GM18520 (cell line): ENCODE measurements around the gene JMJD8.
A peak's percentile ranks its signal among the peaks of the same experiment; 100 is the strongest.

ENCODE experiments used
- ATAC-seq: cut with Tn5 transposase; IDR thresholded peaks from one replicate; pipeline ENCODE4 v1.9.1; 2021; ENCODE audit not compliant: unreplicated experiment

The JMJD8 gene, protein sequence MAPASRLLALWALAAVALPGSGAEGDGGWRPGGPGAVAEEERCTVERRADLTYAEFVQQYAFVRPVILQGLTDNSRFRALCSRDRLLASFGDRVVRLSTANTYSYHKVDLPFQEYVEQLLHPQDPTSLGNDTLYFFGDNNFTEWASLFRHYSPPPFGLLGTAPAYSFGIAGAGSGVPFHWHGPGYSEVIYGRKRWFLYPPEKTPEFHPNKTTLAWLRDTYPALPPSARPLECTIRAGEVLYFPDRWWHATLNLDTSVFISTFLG

DNA sequence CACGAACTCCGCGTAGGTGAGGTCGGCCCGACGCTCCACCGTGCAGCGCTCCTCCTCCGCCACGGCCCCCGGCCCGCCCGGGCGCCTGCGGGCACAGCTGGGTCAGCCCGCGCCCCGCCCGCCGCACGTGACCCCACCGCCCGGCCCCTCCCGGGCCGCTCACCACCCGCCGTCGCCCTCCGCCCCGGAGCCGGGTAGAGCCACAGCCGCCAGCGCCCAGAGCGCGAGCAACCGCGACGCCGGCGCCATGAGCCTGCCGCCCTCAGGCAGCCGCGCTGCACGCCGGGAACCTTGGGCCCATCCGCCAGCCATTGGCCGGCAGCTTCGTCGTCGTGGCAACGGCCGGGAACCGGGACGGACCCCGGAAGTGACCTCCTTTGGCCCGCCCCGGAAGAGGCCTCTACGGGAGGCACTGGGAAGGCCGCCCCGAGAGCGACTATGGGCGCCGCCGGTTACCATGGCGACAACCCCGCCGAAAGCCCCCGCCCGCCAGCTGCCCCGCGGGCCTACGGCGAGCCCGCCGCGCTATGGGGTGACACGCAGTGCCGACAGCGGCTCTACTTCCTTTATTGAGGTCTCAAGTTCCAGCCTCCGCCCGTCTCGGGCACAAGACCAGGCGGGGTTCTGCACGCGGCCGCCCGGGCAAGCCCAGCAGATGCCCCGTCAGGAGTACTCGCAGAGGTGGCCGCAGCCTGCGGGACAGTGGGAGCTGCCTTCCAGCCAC is at the start of gene JMJD8:
Gene JMJD8, minus strand, starts transcription at position 264 of the 724 bp plus-strand sequence. Its CDS starts 15 bp downstream, at position 249.
- ATAC-seq: peak; percentile 70

DNA sequence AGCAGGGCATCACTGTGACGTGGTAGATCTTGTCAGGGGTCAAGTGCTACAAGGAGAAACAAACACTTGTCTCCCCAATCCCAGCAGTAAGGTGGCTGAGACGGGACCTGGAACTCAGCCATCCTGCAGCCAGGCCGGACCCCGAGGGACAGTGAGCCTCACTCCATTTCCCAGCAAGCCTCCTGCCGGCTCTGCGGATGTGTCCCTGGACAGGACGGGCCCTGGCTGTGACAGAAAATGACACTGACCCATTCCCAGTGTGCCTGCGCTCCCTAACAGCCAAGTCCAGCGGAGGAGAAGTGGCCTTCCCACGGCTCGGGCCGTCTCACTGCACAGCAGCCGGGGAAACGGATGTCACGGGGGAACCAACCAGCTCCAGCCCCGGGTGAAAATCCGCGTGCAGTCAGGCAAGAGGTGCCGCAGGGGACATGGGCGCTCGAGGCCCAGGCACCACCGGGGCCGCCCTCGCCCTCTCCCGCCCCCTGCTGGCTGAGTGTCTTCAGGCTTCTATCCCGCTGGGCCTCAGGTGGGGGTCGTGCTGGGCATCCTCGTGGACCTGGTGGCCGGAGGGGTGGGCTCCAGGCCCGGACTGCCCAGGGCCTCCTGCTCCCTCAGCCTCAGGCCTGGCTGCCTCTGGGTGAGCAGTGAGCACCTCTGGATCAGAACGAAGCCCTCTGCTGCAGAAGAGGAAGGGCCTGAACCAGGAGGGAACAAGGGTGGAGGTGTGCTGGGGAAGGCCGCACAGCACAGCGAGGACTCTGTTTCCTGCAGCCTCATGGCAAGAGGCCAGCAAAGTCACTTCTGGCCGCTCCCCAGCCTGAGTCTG is 49.5 kb upstream of the JMJD8 start:
- no peak for ATAC-seq

DNA sequence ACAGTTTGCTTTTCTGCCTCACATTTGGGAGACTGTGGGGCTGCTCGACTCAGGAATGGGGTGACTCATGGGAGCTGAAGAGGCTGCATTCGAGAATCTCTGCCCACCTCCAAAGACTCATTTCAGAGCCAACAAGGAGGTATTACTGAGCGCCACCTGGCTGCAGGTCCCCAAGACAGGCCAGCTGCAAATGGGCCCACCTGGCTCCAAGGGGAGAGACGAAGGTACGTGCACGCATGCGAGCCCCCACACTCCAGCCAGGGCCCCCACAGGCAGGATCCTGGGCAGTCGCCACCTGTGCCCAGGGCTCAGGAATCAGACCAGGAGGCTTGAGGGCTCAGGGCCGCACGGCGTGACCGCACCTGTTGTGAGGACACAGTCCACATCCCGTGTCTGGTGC is 48.8 kb upstream of the JMJD8 start:
- ATAC-seq: no peak

DNA sequence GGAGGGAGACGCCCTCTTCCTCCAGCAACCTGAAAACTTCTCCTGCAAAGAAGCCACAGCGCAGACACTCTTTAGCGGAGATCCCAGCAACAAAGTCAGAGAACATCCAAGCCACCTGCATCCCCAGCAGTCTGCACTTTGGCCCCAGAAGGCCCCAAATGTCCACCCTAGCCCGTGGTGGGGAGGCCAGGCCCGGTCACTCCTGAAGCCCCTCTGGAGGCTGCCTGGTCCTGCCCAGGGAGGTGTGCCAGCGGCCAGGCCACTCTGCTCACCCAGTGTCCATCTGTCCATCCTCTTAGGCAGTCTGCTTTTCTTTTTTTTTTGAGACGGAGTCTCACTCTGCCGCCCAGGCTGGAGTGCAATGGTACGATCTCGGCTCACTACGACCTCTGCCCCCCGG is 48.2 kb upstream of the JMJD8 start:
- no peak for ATAC-seq

DNA sequence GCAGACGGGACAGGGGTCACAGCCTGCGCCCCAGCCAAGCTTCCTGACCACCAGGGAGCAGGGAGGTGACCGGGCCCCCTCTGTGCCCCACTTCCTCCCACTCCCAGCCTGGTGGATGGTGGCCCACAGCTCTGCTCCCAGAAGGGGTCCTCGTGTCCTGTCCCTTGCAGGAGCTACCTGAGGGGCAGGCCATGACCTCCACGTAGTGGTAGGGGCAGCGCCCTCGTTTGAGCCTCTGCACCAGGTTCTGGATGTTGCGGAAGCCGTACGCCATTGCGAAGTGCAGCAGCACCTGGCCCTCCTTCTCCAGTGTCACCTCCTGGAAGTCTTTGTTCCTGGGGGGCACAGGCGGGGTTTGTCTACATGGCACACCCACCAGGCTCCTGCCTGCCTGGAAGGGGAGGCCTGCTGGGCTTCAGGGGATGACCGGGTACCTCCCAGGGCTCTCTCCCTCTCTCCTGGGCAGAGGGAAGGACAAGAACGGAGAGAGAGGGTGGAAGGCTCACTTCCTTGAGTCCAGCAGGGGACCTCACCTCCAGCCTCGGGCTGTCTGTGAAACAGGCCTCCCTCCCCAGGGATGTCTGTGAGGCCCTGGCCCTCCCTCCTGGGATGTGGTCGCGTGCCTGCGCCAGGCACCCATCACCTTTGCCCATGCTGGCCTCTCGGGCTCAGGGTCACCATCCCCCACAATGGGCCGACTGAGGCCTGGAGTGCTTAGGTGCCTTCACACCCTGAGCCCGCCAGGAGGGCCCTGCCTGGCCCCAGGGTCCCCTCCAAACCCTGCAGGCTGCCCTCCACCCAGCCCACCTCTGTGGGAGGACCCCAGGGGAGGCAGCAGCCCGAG is 46.8 kb upstream of the JMJD8 start:
- ATAC-seq: no peak

DNA sequence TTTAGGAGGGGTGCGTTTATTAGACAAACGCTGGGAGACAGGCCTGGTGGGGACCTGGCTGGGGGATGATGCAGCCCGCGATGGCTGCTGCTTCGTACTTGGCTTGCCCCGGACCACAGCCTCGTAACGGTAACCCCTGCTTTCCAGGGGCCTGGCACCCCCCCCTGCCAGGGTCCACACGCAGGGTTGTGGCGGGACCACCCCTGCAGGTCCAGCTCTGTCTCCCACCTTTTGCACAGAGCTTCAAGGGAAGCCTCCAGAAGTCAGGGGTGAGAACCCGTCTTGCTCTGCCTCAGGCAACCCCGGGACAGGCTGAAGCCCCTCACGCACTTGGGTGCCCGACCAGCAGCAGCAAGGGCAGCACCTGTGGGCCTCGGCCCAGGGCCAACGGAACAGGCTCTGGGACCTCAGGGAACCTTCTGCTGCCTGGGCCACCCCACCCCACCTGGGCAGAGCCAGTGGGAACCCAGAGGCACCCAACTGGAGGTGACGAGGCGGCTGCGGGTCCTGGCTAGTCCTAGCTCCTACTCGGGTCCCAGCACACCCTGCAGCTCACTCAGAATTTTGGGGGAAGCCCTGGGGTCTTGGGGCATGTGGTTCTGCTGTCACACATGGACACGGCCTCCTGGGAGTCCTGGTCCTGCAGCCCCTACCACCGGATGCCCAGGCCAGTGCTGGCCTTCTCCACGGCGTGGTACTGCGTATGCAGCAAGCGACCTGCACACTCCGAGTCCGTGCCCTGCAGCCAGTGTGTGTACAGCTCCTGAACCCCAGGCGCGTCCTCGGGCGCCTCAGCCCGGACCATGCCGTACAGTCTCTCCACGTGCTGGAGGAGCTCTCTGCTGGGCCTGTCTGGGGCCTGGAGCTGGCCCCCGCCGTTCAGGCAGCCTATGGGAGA is 45.9 kb upstream of the JMJD8 start:
- no peak for ATAC-seq

DNA sequence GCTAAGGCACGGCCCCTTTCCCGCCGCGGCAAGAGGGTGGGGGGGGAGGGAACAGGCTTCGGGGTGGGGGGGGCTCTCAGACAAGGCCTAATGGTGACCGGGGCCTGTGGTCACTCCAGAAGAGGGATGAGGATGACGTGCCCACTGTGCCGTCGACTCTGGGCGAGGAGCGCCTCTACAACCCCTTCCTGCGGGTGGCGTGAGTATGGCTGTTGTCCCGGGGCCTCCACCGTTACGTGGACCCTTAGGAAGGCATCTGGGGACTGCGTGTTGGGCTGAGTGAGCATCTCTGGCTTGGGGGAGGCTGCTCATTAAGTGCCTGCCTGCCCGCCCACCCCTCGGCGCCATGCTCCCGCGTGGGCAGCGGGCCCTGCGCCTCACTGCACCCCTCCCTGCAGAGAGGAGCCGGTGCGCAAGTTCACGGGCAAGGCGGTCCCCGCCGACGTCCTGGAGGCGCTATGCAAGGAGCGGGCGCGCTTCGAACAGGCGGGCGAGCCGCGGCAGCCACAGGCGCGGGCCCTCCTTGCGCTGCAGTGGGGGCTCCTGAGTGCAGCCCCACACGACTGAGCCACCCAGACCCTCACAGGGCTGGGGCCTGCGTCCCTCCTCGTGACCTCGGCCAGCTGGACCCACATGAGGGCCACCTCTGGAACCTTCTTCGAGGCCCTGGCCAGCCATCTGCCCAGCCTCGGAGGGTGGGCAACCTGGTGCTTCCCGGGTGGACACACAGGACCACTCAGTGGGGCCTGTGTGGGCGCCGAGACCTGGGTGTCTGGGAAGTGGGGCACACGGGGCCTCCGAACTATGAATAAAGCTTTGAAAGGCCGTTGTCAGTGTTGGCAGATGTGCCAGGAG is 45.0 kb upstream of the JMJD8 start:
- ATAC-seq: no peak

DNA sequence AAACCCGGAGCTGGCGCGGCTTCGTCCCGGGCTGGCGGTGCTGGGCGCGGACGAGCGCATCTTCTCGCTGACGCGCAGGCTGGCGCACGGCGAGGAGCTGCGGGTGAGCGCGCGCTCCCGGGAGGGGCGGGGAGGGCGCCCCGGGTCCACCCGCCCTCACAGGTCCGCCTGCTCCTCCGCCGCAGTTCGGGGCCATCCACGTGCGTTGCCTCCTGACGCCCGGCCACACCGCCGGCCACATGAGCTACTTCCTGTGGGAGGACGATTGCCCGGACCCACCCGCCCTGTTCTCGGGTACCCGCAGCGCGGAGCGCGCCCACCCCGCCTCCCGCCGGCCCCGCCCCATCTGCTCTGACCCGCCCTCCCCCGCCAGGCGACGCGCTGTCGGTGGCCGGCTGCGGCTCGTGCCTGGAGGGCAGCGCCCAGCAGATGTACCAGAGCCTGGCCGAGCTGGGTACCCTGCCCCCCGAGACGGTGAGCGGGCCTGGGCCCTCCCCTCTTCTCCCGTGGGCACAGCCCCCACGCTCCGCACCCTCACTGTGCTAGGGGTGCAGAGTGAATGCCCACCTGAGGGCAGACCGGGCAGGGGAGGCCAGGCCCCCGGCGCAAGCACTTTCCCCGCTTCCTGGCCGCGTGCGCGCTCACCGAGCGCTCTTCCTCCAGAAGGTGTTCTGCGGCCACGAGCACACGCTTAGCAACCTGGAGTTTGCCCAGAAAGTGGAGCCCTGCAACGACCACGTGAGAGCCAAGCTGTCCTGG is 44.2 kb upstream of the JMJD8 start:
- ATAC-seq: peak; percentile 31

DNA sequence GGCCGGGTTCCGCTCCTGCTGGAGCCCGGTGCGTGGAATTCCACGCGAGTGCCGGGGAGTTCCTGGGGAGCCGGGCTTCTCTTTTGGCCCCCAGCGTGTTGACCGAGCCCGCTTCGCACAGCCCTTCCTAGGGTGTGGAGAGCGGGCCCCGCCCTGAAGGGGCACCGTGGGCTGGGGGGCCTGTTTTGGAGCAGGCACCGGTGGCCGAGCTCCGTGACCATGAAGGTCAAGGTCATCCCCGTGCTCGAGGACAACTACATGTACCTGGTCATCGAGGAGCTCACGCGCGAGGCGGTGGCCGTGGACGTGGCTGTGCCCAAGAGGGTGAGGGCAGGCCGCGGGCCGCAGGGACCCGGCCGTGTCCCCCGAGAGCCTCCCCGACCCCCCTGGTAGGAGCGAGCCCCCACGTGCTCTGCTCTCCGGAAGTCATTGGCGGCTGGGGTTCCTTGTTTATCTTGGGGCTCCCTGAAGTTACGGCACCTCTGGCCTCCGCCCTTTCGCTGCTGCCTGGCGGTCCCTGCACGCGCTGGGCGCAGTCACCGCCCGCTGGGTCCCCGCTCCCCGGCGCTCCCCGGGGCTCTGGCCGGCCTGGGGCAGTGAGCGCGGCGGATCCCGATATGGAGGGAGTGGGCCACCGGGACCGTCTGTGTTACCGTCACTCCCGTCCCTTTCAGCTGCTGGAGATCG is 43.3 kb upstream of the JMJD8 start:
- no peak for ATAC-seq

DNA sequence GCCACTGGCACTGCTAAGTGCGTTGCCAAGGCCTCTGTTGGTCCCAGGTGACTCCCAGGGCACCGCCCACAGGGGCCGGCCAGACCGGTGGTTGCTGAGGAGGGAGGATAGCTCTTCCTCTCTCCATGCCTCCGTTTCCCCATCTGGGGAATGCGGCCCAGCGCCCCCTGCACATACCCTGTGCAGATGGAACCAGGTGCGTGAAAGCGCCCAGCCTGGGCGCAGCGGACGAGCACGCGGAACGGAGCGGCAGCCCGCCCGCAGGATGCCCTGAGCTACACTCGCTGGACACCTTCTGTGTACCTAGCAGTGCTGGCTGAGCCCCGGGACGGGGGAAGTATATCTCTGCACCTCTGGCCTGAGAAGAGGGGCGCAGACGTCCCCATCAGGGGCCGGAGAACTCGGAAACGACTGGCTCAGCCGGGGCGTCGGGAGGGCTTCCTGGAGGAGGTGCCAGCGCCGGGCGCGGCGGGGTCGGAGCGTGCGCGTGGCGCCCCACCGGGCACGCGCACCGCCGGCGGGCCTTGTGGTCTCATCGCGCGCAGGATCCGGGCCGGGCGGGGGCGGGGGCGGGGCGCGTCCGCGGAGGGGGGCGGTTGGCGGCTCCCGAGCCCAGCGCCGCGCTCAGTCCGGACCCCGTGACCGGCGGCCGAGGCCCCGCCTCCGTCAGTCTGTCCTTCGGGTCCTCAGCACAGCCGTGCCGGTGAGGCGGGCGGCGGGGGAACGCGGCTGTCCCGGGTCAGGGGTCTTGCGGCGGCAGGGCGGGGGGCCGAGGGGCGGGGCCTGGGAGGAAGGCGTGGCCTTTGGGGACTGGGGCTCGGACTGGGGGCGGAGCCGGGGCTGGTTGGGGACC is 42.5 kb upstream of the JMJD8 start, which contains the start of the genes CCDC78 and HAGHL:
Gene CCDC78, minus strand, starts transcription at position 6 of the 853 bp plus-strand sequence. CDS start 76 bp downstream, outside the sequence.
Gene HAGHL, plus strand, starts transcription at position 669 of the 853 bp plus-strand sequence. CDS start 404 bp downstream, outside the sequence.
- no peak for ATAC-seq

DNA sequence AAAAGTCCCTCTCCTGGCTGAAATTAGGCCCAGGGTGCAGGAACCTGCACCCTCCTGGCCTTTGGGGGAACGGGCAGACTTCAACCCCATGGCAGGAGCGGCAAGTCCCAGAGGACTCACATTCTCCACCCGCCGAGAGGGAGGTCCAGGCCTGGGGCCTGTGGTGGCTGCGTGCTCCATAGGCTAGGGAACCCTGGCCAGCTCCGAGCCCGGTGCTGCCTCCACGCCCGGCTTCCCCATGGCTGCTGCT is 42.0 kb upstream of the JMJD8 start:
- no peak for ATAC-seq

DNA sequence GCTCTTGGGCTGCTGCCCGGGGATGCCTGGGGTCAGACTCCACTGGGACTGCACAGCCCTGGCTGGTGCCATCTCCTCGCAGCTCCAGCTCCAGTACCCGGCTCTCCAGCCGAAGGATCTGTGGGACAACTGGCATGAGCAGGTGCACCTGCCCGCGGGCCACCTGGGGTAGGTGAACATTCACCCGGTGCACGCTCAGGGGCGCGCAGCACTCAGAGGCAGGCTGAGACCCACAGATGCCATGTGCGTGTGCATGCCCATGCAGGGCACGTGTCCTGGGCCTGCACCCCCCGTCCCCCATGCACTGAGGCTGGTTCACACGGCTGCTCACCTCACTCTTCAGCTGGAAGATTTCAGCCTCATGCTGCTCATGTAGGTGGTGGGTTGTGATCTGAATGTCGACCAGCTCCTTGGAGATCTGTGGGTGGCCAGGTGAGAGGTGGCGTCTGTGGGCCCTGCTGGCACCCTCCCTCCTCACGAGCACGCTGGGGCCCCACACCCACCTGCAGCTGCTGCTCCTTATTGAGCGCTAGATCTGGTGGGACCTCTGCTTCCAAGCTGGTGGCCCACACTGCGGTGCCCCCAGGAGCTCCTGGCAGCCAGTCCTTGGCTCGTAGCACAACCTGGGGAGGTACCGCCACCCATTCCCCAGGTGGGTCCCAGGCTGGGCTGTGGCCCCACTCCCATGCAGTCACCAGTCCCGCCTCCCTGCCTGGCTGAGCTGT is 41.5 kb upstream of the JMJD8 start:
- ATAC-seq: no peak

DNA sequence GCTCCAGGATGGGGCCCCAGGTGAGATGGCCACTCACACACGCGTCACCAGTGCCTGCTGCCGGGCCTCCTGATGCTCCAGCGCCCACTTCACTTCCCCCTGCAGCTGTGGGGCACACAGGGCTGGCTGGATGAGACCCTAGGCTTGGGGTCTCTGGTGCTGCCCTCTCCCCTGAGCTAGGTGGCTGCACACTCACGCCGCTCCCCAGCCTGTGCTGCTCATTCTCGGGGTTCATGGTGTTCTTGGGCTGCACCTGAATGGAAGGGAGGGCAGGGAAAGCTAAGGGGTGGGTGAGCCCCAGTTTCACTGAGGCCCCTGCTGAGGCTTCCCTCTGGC is 40.9 kb upstream of the JMJD8 start:
- ATAC-seq: no peak

DNA sequence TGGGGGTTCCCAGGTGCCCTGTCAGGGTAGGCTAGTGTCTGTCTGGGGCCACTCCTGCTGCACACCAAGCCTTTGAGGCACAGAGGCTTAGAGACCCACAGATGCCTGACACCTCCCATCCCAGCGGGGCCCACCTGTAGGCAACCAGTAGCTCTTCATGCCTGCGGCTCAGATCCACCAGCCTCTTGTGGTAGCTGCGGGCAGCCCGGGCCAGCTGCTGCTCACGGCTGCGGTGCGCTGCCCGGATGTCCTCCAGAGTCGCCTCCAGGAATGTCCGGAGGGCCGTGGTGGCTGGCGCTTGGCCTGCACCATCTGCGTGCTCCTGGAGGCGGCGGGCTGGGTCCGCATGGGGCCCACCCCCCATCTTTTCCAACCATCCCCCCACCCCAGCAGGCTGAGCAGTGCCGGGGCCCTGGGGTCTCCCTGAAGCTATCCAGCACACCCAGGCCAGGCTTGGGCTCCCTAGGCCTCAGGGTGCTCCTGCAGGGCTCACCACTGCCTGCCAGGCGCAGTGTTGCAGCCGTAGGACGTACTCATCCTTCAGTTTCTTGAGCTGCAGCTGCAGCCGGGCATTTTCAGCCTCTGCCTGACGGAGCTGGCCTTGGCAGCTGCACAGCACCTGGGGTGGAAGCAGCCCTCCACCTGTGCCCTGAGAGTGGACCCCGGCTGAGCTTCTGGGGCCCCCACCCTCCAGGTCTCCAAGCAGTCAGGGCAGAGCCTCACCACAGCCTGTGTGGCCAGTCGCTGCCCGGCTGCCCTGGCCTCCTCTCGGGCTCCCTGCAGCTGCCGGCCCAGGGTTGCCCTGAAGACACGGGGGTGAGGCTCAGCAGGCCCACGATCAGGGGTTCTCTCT is 40.3 kb upstream of the JMJD8 start:
- no peak for ATAC-seq

DNA sequence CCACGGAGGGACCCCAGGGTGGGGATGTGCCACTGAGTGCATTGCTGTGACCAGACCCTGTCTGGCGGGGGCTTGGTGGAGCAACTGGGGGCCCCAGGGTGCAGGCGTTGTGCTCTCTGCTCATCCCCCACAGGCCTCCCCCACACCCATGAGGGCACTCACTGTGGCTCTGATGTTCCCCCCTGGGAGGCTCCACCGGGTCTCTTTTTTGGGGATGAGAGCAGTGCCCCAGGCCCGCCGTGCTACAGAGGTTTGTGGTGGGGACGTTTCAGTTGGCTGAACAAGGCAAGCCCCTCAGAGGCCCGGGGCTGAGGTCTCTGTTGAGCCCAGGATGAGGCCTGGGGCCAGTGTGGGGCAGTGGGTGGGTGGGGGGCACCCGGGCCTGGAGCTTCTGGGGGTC is 39.6 kb upstream of the JMJD8 start:
- no peak for ATAC-seq
